NCI-H2107 treated with DMSO at 0.1 percent for 48 hours (cell line): ENCODE measurements around the gene STAT3.

Experiments
- DNase-seq: peaks from one replicate; lab custom pipeline; 2025; ENCODE audit not compliant: unreplicated experiment; lab: John Stamatoyannopoulos, UW

STAT3 gene

GRCh38 chr17:42282478-42283080 lies 105.7 kb downstream of the STAT3 start:
- DNase-seq: no peak

- DNase-seq: peak; percentile 93
Measured at GRCh38 chr17:42281571-42282096, 106.6 kb downstream of the STAT3 start.

GRCh38 chr17:42279776-42280630 lies 108.2 kb downstream of the STAT3 start:
- DNase-seq: no peak

GRCh38 chr17:42277342-42277712 lies 110.9 kb downstream of the STAT3 start:
- no peak for DNase-seq

- no peak for DNase-seq
Measured at GRCh38 chr17:42276609-42277341, 111.5 kb downstream of the STAT3 start.

GRCh38 chr17:42276359-42276608 lies 112.0 kb downstream of the STAT3 start, which contains the start of gene STAT5B:
Gene STAT5B (minus strand): TSS chr17:42276391. CDS start chr17:42232127, 44,264 bp downstream.
- peak; percentile 14 for DNase-seq

GRCh38 chr17:42275527-42276358 lies 112.5 kb downstream of the STAT3 start:
- no peak for DNase-seq

GRCh38 chr17:42274812-42275526 lies 113.3 kb downstream of the STAT3 start:
- no peak for DNase-seq

- DNase-seq: no peak
Measured at GRCh38 chr17:42274253-42274542, 114.0 kb downstream of the STAT3 start.

- DNase-seq: no peak
Measured at GRCh38 chr17:42273474-42274252, 114.6 kb downstream of the STAT3 start.

- no peak for DNase-seq
Measured at GRCh38 chr17:42272162-42272907, 115.9 kb downstream of the STAT3 start.

GRCh38 chr17:42271779-42272035 lies 116.5 kb downstream of the STAT3 start:
- no peak for DNase-seq

GRCh38 chr17:42271006-42271778 lies 117.0 kb downstream of the STAT3 start:
- DNase-seq: no peak

- no peak for DNase-seq
Measured at GRCh38 chr17:42270596-42270995, 117.6 kb downstream of the STAT3 start.

GRCh38 chr17:42270170-42270535 lies 118.1 kb downstream of the STAT3 start:
- no peak for DNase-seq

GRCh38 chr17:42268236-42268635 lies 120.0 kb downstream of the STAT3 start:
- DNase-seq: no peak

- no peak for DNase-seq
Measured at GRCh38 chr17:42266918-42267766, 121.1 kb downstream of the STAT3 start.

- no peak for DNase-seq
Measured at GRCh38 chr17:42266462-42266861, 121.8 kb downstream of the STAT3 start.
